OCI-LY7 (cell line): ENCODE results near the gene CD22. TPM values are rescaled to one million over a fixed set of nuclear protein-coding genes. Genes with fewer than 3 reads are reported as not detected.

Source experiments
- BruUV-seq: library from RNA; stranded (reverse); fragments of 400-500 nt; replicated peaks from 2 replicates; lab custom pipeline; 2021; lab: Mats Ljungman, UMichigan
- CTCF ChIA-PET: fragments of 300-600 bp; sonication (Branson Sonifier 250); formaldehyde crosslinking; loops from one replicate; lab custom pipeline; 2022; ENCODE audit warnings: antibody characterized with exemption; ENCODE audit not compliant: unreplicated experiment; lab: Charles Lee
- POLR2A ChIA-PET: fragments of 300-600 bp; sonication (Branson Sonifier 250); formaldehyde crosslinking; loops from one replicate; lab custom pipeline; 2022; ENCODE audit warnings: antibody characterized with exemption; lab: Charles Lee
- DNase-seq: peaks from one replicate; pipeline ENCODE4 v3.0.0-alpha.2; 2015; ENCODE audit warnings: low spot score
- H2AFZ ChIP-seq: fragments of 200-600 bp; sonication (generic), shearing (Covaris generic); 2 replicates; pipeline ENCODE4 v1.6.1; 2014; ENCODE audit warnings: mild to moderate bottlenecking, antibody characterized with exemption, low read length, moderate library complexity
- H3K27ac ChIP-seq: fragments of 200-600 bp; sonication (generic); 2 replicates; pipeline ENCODE4 v1.5.1; 2014; ENCODE audit warnings: mixed run types, low read depth, mild to moderate bottlenecking, moderate library complexity, low read length, inconsistent platforms; ENCODE audit not compliant: poor library complexity, severe bottlenecking
- H3K36me3 ChIP-seq: fragments of 200-600 bp; sonication (generic); 2 replicates; pipeline ENCODE4 v1.6.1; 2014; ENCODE audit warnings: mild to moderate bottlenecking, antibody characterized with exemption, low read length, moderate library complexity, mixed read lengths; ENCODE audit not compliant: insufficient read depth
- H3K4me1 ChIP-seq: fragments of 200-600 bp; sonication (generic); 2 replicates; pipeline ENCODE4 v1.5.1; 2014; ENCODE audit warnings: mild to moderate bottlenecking, low read length; ENCODE audit not compliant: insufficient read depth, poor library complexity, severe bottlenecking
- H3K4me2 ChIP-seq: fragments of 200-600 bp; sonication (generic); 2 replicates; pipeline ENCODE4 v1.6.1; 2014; ENCODE audit warnings: mild to moderate bottlenecking, low read length
- H3K4me3 ChIP-seq: fragments of 200-600 bp; sonication (generic); 2 replicates; pipeline ENCODE4 v1.5.1; 2014; ENCODE audit warnings: mild to moderate bottlenecking, low read depth, low read length; ENCODE audit not compliant: poor library complexity, severe bottlenecking
- H3K79me2 ChIP-seq: fragments of 200-600 bp; sonication (generic); 2 replicates; pipeline ENCODE4 v1.6.1; 2016; ENCODE audit warnings: low read depth, mild to moderate bottlenecking, low read length, moderate library complexity, mixed read lengths; ENCODE audit not compliant: insufficient read depth
- H3K9me2 ChIP-seq: fragments of 200-600 bp; sonication (generic); 2 replicates; pipeline ENCODE4 v1.6.1; 2016; ENCODE audit warnings: mild to moderate bottlenecking, low read length, mixed read lengths; ENCODE audit not compliant: insufficient read depth
- H3K9me3 ChIP-seq: fragments of 200-600 bp; sonication (generic); 2 replicates; pipeline ENCODE4 v1.6.1; 2014; ENCODE audit warnings: mild to moderate bottlenecking, mixed run types, low read length, mixed read lengths
- H4K20me1 ChIP-seq: fragments of 200-600 bp; sonication (generic); 2 replicates; pipeline ENCODE4 v1.6.1; 2014; ENCODE audit warnings: mild to moderate bottlenecking, antibody characterized with exemption, low read length, moderate library complexity, mixed read lengths; ENCODE audit not compliant: insufficient read depth
- EZH2phosphoT487 ChIP-seq: fragments of 200-600 bp; sonication (generic); IDR thresholded peaks from 2 replicates; pipeline ENCODE4 v1.6.1; 2018; ENCODE audit warnings: low read depth, borderline replicate concordance, mild to moderate bottlenecking, mixed run types, antibody characterized with exemption, low read length, moderate library complexity, mixed read lengths
- intact Hi-C: fragments of 100-400 bp; cut with micrococcal nuclease; formaldehyde crosslinking; loops from one replicate; pipeline ENCODE4 v1.10.0; 2022; ENCODE audit not compliant: unreplicated experiment
- total RNA-seq, 2 experiments: library from RNA; depleted of rRNA in 1 of 2; stranded (reverse); fragments of >200 nt in 1 of 2; shearing (Covaris generic) in 1 of 2; gene quantifications; 2 replicates each; pipeline ENCODE4 v1.2.3, GENCODE V29; 2014 to 2022
- TF ChIP-seq, protein P1 (sequence below): fragments of 200-600 bp; sonication (generic); conservative IDR thresholded peaks from 2 replicates; pipeline ENCODE4 v1.5.1; 2014; ENCODE audit warnings: mild to moderate bottlenecking, antibody characterized with exemption, low read length, moderate library complexity, mixed read lengths

Gene CD22
- total RNA-seq, 2 experiments from 2014 or later, result 413 to 972 TPM

DNA sequence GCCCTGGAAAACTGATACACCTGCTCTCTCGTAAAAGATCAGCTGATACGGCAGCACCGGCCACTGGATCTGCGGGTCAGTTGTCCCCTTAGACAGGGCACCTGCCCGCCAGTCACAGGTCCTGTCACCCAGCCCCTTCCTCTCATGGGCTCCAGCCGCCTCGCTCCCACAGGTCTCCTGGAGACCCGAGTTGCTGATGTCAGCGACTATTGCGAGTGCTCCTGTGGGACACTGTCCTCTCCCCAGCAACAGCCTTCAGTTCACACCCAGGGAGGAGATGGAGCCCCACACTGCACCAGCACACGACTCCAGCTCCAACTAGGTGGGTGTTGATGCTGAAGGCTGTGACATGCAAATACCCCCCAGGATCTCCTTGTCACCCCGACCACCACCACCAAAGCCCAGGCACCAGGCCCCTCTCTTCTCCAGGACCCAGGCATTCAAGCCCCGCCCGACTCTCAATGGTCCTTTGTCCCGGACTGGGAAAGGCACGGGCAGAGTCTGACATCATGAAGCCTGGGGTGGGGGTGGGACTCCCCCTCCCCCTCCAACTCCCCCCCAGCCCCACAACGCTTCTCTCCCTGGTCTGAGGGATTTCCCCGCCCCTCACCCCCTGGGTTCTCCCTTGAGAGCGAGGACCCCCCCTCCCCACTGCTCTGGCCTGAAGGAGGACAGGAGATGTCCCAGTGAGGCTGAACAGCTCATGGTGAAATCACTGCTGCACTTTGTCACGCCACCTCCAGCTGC is 38.4 kb upstream of the CD22 start:
- H4K20me1 ChIP-seq, result no peaks in the 10 kb centered on the region
- H3K27ac ChIP-seq, result no peak overlapping the region
- ChIA-PET CTCF (no interaction called here), POLR2A (interaction anchor here (1.0 to 1.8 kb wide), 2 partner anchors 29 to 40 kb away, joined by 5 to 6 read pairs; no protein-coding TSS in a partner anchor)
- intact Hi-C loops, result no loop called here
- H3K4me2 ChIP-seq, result peak overlapping the region; percentile 80; the same call in 1 of the 2 replicates
- no peaks in the 10 kb centered on the region for H3K79me2 ChIP-seq
- no peak for DNase-seq
- H3K9me3 ChIP-seq, result no peaks in the 10 kb centered on the region
- no peaks in the 10 kb centered on the region for H3K36me3 ChIP-seq
- H3K4me1 ChIP-seq, result peaks cover 48% of the 10 kb centered on the region
- H2AFZ ChIP-seq, result no peak overlapping the region
- TF ChIP-seq, protein P1, sequence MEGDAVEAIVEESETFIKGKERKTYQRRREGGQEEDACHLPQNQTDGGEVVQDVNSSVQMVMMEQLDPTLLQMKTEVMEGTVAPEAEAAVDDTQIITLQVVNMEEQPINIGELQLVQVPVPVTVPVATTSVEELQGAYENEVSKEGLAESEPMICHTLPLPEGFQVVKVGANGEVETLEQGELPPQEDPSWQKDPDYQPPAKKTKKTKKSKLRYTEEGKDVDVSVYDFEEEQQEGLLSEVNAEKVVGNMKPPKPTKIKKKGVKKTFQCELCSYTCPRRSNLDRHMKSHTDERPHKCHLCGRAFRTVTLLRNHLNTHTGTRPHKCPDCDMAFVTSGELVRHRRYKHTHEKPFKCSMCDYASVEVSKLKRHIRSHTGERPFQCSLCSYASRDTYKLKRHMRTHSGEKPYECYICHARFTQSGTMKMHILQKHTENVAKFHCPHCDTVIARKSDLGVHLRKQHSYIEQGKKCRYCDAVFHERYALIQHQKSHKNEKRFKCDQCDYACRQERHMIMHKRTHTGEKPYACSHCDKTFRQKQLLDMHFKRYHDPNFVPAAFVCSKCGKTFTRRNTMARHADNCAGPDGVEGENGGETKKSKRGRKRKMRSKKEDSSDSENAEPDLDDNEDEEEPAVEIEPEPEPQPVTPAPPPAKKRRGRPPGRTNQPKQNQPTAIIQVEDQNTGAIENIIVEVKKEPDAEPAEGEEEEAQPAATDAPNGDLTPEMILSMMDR, result no peak
- no peak for TF ChIP-seq EZH2phosphoT487
- no peak overlapping the region for H3K4me3 ChIP-seq
- H3K9me2 ChIP-seq, result no peaks in the 10 kb centered on the region
- BruUV-seq, result no TSS peak

DNA sequence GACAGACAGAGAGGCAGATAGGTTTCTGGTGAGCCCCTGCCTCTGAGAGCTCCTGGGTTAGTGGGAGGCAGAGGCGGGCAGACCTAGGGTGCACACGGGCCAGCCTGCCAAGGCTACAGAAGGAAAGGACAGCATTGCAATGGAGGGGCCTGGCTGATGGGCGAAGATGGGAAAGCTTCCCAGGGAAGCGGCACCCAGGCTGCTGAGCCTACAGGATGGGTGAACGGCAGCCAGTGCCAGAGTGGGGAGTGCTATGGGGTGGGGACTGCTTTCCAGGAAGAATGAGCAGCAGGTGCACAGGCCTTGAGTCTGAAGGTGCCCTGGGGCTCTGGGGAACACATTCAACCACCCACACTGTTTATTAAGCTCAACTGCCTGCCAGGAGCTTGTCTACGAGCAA is 37.7 kb upstream of the CD22 start:
- Histone ChIP-seq H3K9me2 (no peaks in the 10 kb centered on the region), H3K79me2 (no peaks in the 10 kb centered on the region), H2AFZ (no peak overlapping the region), H3K36me3 (no peaks in the 10 kb centered on the region), H3K4me2 (peak overlapping the region; percentile 80), H3K4me1 (peaks cover 55% of the 10 kb centered on the region), H3K27ac (no peak overlapping the region), H3K4me3 (no peak overlapping the region), H4K20me1 (no peaks in the 10 kb centered on the region), H3K9me3 (no peaks in the 10 kb centered on the region)
- ChIA-PET POLR2A (interaction anchor here (0.7 to 1.8 kb wide), 4 partner anchors 28 to 58 kb away, joined by 3 to 6 read pairs (median 4); no protein-coding TSS in a partner anchor), CTCF (no interaction called here)
- peak; percentile 57 for DNase-seq
- intact Hi-C loops, result no loop called here
- TF ChIP-seq EZH2phosphoT487, result no peak
- TF ChIP-seq, protein P1, result no peak
- no TSS peak for BruUV-seq

DNA sequence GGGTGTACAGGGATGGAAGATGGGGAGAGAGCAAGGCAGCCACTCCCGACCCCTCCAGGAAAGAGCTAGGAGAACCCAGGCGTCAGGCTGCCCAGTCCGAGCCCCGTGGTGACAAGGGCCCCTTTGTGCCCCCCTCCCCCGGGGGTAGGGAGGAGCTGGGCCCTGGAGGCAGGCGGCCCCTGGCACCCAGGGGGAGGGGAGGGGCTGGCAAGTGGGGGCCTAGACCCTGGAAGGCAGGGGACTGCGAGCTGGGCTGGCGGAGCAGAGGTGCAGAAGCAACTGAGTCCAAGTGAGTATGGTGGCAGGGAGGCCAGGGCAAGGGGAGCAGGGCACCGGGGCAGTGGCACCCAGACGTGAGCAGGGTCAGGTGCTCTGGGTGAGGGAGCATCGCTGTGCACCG is 37.1 kb upstream of the CD22 start, which contains the start of gene MAG:
Gene MAG (plus strand): TSS at position 246 of the 400 bp plus-strand sequence. CDS start 3,248 bp downstream, outside the sequence.
- CTCF ChIA-PET, result interaction anchor here (0.6 kb wide), 1 partner anchor 57 kb away, joined by 4 read pairs; no protein-coding TSS in a partner anchor
- no TSS peak for BruUV-seq
- POLR2A ChIA-PET, result interaction anchor here (0.7 to 1.8 kb wide), 4 partner anchors 28 to 57 kb away, joined by 3 to 6 read pairs (median 4); no protein-coding TSS in a partner anchor
- Histone ChIP-seq H3K79me2 (no peaks in the 10 kb centered on the region), H3K4me2 (peak within 1 kb of the TSS; percentile 80), H3K4me1 (peaks cover 62% of the 10 kb centered on the region), H3K4me3 (no peak within 1 kb of the TSS), H3K9me3 (no peaks in the 10 kb centered on the region), H2AFZ (no peak within 1 kb of the TSS), H3K9me2 (no peaks in the 10 kb centered on the region), H3K27ac (peak within 1 kb of the TSS; percentile 20), H3K36me3 (no peaks in the 10 kb centered on the region), H4K20me1 (no peaks in the 10 kb centered on the region)
- TF ChIP-seq, protein P1, result no peak
- intact Hi-C loops, result no loop called here
- no peak for DNase-seq
